HG03095 (cell line): ENCODE results near the gene DIP2C.

Experiments
- ATAC-seq: cut with Tn5 transposase; IDR thresholded peaks from one replicate; pipeline ENCODE4 v1.9.1; 2021; ENCODE audit warnings: moderate library complexity; ENCODE audit not compliant: unreplicated experiment

Gene DIP2C

GRCh38 chr10:299512-299911 lies 390.0 kb downstream of the DIP2C start:
- ATAC-seq, result no peak

GRCh38 chr10:298033-298432 lies 391.4 kb downstream of the DIP2C start:
- no peak for ATAC-seq

GRCh38 chr10:297567-297966 lies 391.9 kb downstream of the DIP2C start:
- no peak for ATAC-seq

- ATAC-seq, result no peak
Measured at GRCh38 chr10:293636-294035, 395.8 kb downstream of the DIP2C start.

- ATAC-seq, result no peak
Measured at GRCh38 chr10:290026-290725, 399.3 kb downstream of the DIP2C start.

- ATAC-seq, result no peak
Measured at GRCh38 chr10:289581-289980, 399.9 kb downstream of the DIP2C start.

- no peak for ATAC-seq
Measured at GRCh38 chr10:288316-289200, 400.9 kb downstream of the DIP2C start.

- ATAC-seq, result no peak
Measured at GRCh38 chr10:287814-288213, 401.7 kb downstream of the DIP2C start.

GRCh38 chr10:287026-287709 lies 402.3 kb downstream of the DIP2C start:
- no peak for ATAC-seq

GRCh38 chr10:285216-285615 lies 404.3 kb downstream of the DIP2C start:
- no peak for ATAC-seq

- peak; percentile 79 for ATAC-seq
Measured at GRCh38 chr10:283916-284356, 405.5 kb downstream of the DIP2C start.

- ATAC-seq, result no peak
Measured at GRCh38 chr10:283140-283479, 406.4 kb downstream of the DIP2C start.

- peak; percentile 43 for ATAC-seq
Measured at GRCh38 chr10:282294-283139, 407.0 kb downstream of the DIP2C start.

GRCh38 chr10:279655-280054 lies 409.8 kb downstream of the DIP2C start:
- ATAC-seq, result no peak

- ATAC-seq, result no peak
Measured at GRCh38 chr10:279232-279631, 410.2 kb downstream of the DIP2C start.

GRCh38 chr10:278707-279106 lies 410.8 kb downstream of the DIP2C start:
- no peak for ATAC-seq

GRCh38 chr10:277963-278362 lies 411.5 kb downstream of the DIP2C start:
- no peak for ATAC-seq

GRCh38 chr10:275680-276079 lies 413.8 kb downstream of the DIP2C start:
- ATAC-seq, result no peak

- no peak for ATAC-seq
Measured at GRCh38 chr10:274866-275265, 414.6 kb downstream of the DIP2C start.

GRCh38 chr10:273088-273487 lies 416.4 kb downstream of the DIP2C start:
- no peak for ATAC-seq

GRCh38 chr10:271722-272121 lies 417.7 kb downstream of the DIP2C start:
- ATAC-seq, result no peak
